NCI-H146 treated with DMSO at 0.1 percent for 48 hours (cell line): ENCODE measurements around the gene COL11A2.

Experiments
- DNase-seq: peaks from one replicate; lab custom pipeline; 2025; ENCODE audit not compliant: unreplicated experiment; lab: John Stamatoyannopoulos, UW

COL11A2 gene

DNA sequence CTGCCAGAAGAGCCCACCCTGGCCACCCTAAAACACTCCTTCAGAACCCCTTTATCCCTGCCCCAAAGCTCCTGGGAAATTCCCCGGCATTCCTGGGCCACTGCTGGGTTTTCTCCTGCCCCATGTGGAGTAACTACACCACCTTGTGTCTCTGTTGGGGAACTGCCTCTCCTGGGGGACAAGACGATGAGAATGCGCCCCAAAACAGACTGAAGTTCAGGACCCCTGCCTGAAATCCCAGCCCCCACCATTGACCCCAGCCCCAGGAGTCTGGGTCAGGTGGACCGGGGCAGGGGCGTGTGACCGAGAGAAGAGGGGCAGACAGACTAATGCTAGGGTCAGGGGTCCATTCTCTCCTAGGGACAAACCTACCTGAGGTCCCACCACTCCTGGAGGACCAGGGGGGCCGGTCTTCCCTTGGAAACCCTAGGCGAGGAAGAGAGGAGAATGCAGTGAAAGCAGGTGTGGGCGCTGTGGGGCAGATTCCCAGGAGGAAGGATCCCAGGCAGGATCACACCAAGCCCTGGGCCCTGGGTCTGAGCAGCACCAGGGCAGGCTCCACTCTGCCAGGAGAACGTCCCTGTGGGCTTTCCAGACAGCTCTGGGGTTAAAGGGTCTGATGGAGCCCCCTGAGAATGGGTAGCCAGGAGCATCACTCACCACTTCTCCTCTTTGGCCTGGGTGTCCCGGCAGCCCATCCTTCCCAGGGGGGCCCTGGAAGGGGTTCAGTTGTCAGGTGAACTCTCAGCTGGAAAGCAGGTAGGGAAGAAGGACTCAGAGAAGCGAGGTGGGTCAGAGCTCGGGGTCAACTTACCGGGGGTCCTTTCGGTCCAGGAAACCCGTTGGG, 19.4 kb downstream of the COL11A2 start:
- no peak for DNase-seq

DNA sequence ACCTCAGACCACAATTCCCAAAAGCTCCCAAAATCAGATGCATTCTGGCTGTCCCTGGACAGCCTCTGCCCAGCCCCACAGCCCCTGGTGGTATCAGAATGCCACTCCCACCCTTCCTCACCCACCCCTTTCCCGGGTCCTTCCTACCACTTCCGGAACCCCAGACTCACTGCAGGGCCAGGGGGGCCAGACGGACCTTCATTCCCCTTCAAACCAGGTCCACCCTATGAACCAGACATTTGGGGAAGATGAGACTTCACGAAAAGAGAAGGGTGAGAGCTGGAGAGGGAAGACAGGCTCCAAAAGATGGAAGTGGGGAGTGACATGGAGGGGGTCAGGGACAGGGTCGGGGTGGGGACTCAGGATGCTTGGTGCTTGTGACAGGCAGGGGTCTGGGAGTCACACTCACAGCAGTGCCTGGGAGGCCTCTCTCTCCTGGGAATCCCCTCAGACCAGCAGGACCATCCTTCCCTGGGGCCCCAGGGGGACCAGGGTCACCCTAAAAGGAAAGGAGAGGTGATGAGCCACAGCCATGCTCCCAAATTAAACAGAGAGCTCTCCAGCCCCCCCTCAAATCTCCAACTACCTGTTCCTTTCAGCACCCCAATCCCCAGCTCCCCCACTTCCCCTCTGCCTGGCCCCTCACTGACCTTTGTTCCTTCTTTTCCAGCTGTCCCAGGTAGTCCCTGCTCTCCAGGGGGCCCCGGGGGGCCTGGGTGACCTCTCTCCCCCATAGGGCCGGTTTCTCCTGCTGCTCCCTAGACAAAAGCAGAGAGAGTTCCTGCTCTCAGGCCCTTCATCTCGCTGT, 20.2 kb downstream of the COL11A2 start:
- no peak for DNase-seq

DNA sequence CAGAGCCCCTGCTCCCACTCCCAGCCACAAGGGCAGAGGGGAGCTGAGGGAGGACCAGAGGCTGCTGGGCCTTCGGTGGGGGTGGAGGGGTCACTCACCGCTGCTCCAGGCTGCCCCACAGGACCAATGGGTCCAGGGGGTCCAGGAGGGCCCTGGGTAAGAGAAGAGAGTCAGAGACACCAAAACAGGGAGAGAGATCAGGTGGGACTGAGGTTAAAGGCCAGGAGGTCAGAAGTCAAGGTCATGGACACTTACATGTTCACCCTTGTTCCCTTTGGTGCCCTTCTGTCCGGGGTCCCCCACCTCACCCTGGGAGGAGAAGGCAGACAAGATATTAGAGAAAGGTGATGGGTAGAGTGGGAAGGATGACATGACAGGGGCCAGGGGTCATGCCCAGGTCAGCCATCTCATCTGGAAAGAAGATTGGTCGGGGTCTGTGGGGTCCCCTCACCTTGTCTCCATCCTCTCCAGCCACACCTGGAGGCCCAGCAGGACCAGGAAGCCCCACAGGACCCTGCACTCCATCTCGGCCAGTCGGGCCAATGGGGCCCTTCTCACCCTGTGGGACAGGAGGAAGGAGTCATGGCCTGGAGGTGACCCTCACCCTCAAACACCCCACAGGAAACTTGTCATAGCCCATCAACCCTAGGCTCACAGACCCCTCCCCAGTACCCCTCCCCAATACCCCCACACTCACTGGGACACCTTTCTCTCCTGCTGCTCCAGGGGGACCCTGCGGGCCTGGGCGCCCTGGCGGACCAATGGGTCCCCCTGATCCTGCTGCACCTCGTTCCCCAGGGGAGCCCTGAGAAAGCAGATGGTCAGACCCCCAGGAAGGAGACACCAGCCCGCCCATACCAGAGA, 21.0 kb downstream of the COL11A2 start:
- DNase-seq = no peak

DNA sequence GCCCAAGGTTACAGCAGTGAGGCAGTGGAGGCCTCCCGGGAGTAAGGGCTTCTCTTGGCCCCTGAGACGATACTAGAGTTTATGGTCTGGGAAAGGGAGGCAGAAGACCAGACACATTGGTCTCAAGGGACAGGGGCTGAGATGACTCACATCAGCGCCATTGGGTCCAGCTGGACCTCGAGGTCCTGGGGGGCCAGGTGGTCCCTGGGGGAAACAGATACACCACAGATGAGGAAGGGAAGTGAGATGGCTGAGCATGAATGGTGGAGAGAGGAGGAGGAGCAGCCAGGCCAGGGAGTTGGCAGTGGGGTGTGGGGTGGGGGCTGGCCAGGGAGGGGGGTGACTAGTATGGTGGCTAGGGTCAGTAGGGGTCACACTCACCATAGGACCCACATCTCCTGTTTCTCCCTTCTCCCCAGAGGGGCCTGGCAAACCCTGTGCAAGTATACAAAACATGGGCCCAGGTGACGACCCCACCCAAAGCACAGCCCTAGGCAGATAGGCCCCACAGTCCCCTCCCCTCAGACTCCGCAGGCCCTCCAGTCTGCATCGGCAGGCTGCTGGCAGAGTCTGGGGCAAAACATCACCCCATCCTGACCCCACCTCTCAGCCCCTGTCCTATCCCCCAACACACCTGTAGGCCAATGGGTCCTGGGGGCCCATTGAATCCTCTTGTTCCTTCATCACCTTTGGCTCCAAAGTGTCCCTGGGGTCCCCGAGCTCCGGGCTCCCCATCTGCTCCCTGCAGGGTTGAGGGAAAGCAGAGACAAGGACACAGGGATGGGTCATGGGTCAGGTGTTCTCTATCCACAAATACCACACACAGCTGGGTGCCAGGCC, 21.9 kb downstream of the COL11A2 start:
- no peak for DNase-seq

DNA sequence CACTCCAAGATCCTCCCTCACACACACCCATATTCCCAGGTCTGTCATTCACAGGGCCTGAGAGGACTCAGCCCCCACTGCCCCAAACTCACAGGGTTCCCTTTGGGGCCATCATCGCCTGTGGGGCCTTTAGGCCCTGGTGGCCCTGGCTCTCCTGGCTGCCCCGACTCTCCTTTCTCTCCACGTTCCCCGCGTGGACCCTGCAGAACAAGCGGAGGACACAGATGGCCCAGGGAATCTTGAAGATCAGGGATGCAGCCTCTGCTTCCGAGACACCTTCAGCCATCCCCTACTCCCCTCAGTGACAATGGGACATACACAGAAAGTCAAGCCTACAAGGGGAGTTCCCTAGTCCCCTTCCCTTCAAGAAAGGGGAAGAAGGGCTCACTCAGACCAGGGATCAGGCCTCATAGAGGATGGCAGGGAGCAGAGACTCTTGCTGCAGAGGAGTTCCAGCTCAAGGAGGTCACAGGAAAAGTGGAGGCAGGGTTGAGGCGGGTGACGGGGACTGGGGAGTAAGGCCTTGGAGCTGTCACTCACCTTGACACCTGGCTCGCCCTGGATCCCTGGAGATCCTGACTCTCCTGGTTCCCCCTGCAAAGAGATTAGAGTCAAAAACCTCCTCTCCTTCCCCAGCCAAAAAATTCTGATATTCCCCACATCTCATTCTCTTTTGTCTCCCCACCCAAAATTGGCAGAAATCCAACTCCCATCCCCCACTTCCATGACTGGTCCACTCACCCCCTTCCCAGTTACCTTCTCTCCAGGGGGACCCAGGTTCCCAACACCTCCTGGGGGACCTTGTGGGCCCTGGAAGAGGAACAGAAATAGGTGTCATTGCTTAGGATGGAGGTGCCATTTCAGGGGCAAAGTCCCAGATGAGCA, 22.7 kb downstream of the COL11A2 start:
- no peak for DNase-seq

DNA sequence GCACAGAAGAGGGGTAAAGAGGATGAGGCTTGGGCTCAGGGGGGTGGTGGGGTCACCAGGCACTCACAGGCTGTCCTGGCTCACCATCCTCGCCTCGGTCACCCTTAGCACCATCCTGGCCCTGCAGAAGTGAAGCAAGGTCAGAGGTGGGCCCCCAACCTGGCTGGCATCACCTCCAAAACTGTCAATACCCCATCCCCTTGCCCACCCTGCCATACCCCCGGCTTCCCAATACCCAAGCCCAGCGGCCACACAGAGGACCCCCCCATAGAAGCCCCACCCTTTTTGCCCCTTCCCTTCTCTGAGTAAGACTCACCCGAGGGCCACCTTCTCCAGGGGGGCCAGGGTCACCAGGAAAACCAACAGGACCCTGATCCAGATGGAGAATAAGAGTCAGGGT, 23.6 kb downstream of the COL11A2 start:
- no peak for DNase-seq

DNA sequence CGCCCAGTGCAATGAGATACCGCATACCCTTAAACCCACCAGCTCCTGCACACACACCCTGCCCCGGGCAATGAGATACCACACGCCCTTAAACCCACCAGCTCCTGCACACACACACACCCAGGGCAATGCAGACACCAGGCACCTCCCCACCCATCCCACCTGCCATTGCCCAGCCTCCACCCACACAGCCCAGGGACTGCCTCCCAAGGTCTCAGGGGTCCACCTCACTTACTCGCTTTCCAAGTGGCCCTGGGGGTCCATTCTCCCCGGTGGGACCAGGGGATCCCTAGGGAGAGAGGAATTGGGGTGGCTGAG, 24.0 kb downstream of the COL11A2 start:
- no peak for DNase-seq

DNA sequence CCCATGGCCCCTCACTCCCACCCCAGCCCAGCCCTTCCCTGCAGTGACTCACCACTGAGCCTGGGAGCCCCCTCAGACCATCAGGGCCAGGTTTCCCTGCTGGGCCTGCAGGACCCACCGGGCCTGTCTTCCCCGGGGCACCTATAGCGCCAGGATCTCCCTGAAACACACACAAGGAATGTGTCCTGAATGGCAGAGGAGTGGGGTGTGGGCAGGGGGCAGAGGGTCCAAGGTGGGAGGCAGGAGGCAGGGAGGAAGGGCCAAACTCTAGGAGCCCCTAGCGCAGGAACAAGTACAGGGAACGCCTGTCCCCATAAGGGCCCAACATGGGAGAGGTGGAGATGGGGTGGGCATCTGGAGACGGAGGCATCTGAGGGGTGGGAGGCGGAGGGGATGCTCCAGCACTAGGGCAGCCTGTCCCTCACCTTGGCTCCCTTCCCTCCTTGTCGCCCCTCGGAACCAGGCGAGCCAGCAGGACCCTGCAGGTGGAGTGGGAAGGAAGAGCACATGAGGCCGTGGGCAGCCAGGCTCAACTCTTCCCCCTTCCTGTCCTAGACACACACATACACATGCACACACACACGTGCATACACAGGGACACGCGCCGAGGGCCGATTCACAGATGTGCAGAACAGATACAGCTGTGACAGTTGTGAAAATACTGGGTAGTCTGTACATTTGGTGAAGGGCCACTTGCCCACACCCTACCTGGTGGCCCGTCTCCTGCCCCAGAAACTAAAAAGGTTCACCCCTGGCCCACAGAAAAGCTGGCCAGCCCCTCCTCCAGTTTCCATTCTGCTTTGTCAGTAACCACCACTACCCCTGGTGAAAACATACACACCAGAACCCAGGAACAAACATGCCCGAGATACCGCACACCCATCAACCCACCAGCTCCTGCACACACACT, 24.6 kb downstream of the COL11A2 start:
- no peak for DNase-seq

DNA sequence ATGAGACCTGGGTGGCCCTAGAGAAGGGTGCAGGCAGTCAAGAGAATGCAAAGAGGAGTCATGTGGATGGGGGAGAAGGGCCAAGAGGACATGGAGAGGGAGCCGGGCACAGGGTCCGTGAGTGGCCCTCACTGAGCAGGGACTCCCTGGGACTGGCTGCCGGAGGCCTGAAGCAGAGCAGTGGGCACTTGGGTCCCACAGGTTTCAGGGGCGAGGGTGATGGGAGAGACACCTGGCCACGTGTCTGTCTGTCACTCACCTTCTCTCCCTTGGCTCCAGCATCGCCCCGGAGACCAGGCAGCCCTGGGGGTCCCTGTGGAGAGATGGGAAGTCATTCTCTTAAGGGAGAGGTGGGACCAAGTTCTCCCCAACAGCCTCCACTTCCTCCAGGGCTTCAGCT, 25.5 kb downstream of the COL11A2 start:
- DNase-seq = no peak

DNA sequence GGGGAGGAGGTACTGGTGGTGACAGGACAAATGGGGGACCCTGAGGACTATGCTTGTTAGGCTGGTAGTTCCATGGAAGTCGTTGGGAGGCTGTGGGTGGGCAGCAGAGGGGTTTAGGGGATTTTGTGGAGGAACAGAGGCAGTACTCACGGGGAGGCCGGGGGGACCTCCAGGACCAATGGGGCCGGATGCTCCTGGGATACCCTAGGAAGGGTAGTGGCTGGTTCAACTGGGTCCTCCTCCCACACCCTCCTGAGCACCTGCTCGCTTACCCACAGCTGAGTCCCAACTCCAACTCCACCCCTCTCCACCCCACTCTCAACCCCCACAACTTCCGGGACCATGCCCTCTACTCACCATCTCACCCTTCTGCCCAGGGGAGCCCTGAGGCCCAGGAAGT, 25.9 kb downstream of the COL11A2 start:
- DNase-seq = no peak

DNA sequence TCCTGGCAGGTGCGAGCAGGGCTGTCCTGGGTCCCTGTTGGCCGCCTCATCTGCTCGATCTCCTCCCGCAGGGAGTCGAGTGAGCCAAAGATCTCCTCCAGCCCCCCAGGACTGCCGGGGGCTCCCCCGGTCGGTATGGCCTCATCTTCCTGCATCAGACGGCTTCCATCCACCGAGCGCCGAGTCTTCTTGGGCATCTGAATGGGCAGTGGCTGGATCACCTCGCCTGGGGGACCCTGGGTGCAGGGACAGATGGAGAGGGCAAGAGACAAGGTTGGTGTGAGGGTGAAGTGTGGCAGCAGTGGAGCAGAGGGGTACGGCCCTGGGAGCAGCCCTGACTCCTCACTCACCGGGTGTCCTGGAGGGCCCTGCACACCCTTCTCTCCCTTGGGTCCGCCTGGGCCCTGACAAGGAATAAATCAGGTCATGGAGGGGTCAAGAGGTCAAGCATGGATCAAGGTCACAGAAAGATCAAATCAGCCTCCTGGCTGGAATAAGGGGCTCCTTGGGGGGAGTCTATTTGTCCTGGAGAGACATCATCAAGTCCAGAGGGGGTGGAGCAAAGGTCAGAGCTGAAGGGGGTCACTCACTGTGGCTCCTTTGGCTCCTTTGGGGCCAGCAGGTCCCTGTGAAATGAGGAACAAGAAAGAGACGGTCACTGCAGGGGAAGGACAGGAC, 26.5 kb downstream of the COL11A2 start:
- no peak for DNase-seq

DNA sequence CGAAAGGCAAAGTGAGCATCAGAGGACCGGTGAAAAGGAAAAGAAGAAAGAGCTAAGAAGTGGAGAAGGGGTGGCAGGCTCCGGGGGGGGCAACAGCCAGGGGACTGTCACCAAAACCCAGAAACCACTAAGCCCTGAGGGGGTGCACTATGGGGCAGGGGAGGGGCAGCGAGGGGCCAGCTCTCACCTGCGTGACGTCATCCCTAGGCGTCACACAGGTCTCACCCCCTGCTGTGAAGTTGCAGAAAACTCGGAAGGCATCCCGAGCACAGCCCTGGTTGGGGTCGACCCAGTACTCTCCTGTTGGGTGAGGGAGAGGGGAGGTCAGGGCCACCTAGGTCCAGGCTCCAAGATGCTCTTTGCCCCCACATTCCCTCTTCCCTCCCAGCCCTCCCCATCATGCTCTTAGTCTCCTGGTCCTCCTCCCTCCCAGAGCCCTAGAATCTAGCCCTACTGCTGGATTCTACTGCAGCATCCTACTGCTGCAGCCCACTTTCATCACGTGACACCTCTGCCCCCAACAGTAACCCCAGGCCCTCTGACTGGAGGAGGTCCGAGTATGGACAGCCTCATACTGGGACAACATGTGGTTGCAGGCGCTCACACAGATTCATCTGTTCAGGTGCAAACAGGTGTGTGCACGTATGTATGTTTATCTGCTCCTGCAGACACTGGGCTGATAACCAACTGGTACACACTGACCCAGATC, 27.4 kb downstream of the COL11A2 start:
- no peak for DNase-seq

DNA sequence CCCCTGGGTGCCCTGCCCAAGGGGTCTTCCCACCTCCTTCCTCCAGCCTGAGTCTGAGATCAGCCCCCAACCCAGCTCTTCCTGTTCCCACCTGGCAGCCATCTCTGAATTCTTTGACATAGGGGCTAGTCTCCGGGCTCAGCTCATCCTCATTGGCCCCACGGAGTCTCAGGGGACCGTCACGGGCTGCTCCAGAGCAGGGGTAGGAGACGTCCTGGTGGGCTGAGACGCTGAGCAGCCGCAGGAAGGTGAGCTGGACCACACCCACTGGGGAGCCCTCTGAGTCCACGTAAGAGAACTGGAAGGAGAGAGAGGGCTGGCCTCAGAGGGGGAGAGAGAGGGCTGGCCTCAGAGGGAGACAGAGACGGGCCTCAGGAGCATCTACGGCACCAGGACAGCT, 28.1 kb downstream of the COL11A2 start:
- no peak for DNase-seq

DNA sequence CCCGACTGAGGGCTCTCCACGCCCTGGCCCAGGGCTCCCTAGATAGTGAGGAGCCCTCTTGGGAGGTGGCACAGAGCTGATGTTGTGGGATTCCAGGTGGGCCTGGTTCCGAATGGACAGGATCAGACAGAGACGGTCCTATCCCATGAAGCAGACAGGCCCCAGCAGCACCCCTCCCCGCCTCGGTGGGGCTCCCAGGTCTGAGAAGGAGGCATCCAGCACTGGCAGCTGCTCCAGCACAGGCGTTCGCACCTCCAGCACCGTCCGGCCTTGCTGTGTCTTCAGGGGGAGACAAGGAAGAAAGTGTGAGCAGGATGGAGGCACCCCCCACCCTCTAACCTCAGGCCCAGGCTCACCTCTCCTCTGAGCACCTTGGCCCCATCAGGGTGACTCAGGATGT, 28.7 kb downstream of the COL11A2 start:
- no peak for DNase-seq

DNA sequence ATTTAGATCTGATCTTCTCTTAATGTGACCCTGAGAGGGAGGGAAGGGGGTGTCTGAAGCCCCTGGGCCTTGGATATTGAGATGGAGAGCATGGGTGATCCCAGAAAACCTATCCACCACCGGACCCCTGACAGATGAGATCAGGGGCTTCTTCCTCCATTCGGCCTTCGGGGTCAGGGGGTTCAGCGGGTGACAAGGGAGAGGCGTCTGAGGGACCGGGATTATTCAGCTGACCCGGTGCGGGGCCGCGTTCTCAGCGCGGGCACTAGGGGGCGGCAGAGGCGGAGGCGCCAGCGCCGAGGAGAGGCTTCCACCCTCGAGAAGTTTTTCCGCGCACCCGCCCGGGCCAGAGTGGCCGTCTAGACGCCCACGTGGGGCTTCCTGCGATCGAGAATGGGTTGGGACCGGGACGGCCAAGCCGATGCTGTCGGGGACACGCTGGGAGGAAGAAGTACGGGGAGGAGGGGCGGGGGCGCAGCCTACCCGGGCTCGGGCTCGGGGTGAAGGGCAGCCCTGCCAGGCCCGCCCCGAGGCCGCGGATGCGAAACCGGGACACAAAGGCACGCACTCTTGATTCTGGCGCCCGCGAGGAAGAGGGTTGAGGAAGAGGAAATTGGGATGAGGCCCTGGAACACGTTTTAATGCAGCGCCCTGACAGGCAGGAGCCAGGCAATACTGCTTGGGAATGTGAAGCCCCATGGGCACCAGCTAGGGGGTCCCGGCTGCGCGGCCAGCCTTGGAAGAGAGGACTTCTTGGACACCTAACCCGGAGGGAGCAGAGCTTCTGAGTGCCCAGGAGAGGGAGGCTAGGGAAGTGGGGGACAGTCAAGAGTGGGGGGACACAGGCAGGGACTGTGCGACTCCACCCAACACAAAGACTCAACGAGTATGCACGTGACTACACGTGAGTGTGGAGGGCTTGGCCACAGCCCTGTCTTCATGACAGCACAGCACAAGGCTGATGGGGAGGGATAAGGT, 30.6 kb downstream of the COL11A2 start:
- DNase-seq = peak; percentile 20

DNA sequence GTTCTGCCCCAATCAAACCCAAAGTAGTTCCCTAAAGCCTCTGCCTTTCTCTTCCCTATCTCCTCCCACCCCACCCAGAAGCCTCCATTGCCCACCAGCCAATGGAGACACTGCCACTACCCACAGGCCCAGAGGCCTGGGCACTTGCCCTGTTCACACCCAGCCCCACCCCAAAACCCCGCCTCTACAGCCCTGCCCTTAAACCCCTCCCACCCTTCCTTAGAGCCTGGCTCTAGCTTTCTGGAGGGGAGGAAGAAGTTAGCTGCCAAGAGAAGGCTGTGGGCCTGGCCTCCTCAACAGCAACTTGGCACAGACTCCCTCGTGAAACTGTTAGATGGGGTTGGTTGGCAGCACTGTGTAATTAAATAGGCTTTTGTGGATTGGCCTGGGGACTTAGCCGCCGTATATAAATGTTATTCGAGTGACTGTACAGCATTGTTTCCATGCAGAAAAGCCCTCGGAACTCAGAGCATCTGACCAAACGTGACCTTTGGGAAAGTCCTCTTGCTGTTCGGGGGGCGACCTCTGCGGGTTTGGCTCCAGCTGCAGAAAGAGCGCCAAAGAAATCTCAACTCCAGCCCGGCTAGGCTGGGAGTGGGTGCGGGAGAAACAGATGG, 31.4 kb downstream of the COL11A2 start:
- no peak for DNase-seq
